Activated CD8-positive, alpha-beta memory T cell treated with anti-CD3 and anti-CD28 coated beads for 1 hour (primary cell): Measurements from ENCODE around the gene PLXNB2.

ENCODE experiments used
- DNase-seq, 2 donors: peaks; one replicate each; pipeline ENCODE4 v3.0.0-alpha.2; 2020; ENCODE audit warnings: low read depth in 1 of 2; ENCODE audit errors: extremely low read depth in 1 of 2

The PLXNB2 gene

GRCh38 chr22:50255099-50255498 lies 52.3 kb downstream of the PLXNB2 start:
- DNase-seq = no peak

GRCh38 chr22:50253941-50254340 lies 53.5 kb downstream of the PLXNB2 start:
- no peak for DNase-seq

GRCh38 chr22:50253046-50253915 lies 54.2 kb downstream of the PLXNB2 start:
- DNase-seq = no peak

GRCh38 chr22:50252082-50253045 lies 55.1 kb downstream of the PLXNB2 start:
- DNase-seq = peak in 1 of 2 donors; percentile 62

GRCh38 chr22:50251477-50252081 lies 55.9 kb downstream of the PLXNB2 start:
- no peak for DNase-seq

GRCh38 chr22:50250555-50251476 lies 56.6 kb downstream of the PLXNB2 start, which contains the start of gene HDAC10:
HDAC10 (minus strand) TSS chr22:50251265; CDS start chr22:50251032, 233 bp downstream.
- peak in 1 of 2 donors; percentile 69 for DNase-seq

GRCh38 chr22:50250249-50250554 lies 57.2 kb downstream of the PLXNB2 start:
- DNase-seq = no peak

- no peak for DNase-seq
These were observed 57.9 kb downstream of the PLXNB2 start for GRCh38 chr22:50249341-50250248.

GRCh38 chr22:50248196-50249081 lies 59.0 kb downstream of the PLXNB2 start:
- DNase-seq = no peak

GRCh38 chr22:50247748-50248147 lies 59.7 kb downstream of the PLXNB2 start:
- DNase-seq = no peak

- no peak for DNase-seq
These were observed 60.9 kb downstream of the PLXNB2 start for GRCh38 chr22:50246242-50247175.

- no peak for DNase-seq
These were observed 62.0 kb downstream of the PLXNB2 start for GRCh38 chr22:50245214-50246072.

- DNase-seq = peak; percentile 72 to 92
These were observed 62.8 kb downstream of the PLXNB2 start, which contains the start of gene TUBGCP6 for GRCh38 chr22:50244420-50245213. TUBGCP6 (minus strand) TSS chr22:50245023; CDS start chr22:50244459, 564 bp downstream.

GRCh38 chr22:50243685-50244419 lies 63.6 kb downstream of the PLXNB2 start:
- DNase-seq = no peak
